ENCODE data around the gene AKR1A1. TPM values are rescaled to one million over a fixed set of nuclear protein-coding genes. Genes with fewer than 3 reads are reported as not detected.

Gene AKR1A1
- total RNA-seq, 4 donors from 2014 or later, result 161 to 305 (median 201) TPM

- Histone ChIP-seq H3K27ac (no peak overlapping the region), H3K9me3 (no peaks in the 10 kb centered on the region), H3K4me3 (no peak overlapping the region), H3K36me3 (peaks cover 0 to 17% (median 0%) of the 10 kb centered on the region in 3 donors), H3K27me3 (no peaks in the 10 kb centered on the region), H3K4me1 (no peaks in the 10 kb centered on the region)
- DNase-seq, result no peak
- no peak for TF ChIP-seq POLR2A (IDR thresholded peaks at IDR 0.05)
- no peak for TF ChIP-seq CTCF (IDR thresholded peaks at IDR 0.05)
These were observed 23.5 kb downstream of the AKR1A1 start for GRCh38 chr1:45574105-45574626.

- peak overlapping the region; percentile 88 to 93 (median 91) for H3K27ac ChIP-seq
- H3K4me3 ChIP-seq, result peak overlapping the region; percentile 78 to 88 (median 87)
- peaks cover 0 to 28% (median 7%) of the 10 kb centered on the region in 4 donors for H3K4me1 ChIP-seq
- no peaks in the 10 kb centered on the region for H3K36me3 ChIP-seq
- DNase-seq, result peak; percentile 92 to 98 (median 95)
- H3K27me3 ChIP-seq, result no peaks in the 10 kb centered on the region
- H3K9me3 ChIP-seq, result no peaks in the 10 kb centered on the region
- TF ChIP-seq POLR2A (IDR thresholded peaks at IDR 0.05) (no peak), CTCF (IDR thresholded peaks at IDR 0.05) (no peak)
These were observed 32.6 kb downstream of the AKR1A1 start for GRCh38 chr1:45583264-45583665.

GRCh38 chr1:45583666-45584350 lies 33.2 kb downstream of the AKR1A1 start, which contains the start of gene NASP:
TSS of gene NASP (plus strand) at chr1:45584041. CDS start at chr1:45584147, 106 bp downstream.
- peak; percentile 91 to 96 (median 95) for DNase-seq
- no peaks in the 10 kb centered on the region for H3K27me3 ChIP-seq
- H3K36me3 ChIP-seq, result no peaks in the 10 kb centered on the region
- TF ChIP-seq CTCF (IDR thresholded peaks at IDR 0.05) (peak in 1 of 6 experiments; percentile 3), POLR2A (IDR thresholded peaks at IDR 0.05) (peak; percentile 76 to 77)
- peak within 1 kb of the TSS; percentile 78 to 88 (median 87) for H3K4me3 ChIP-seq
- H3K27ac ChIP-seq, result peak within 1 kb of the TSS; percentile 88 to 93 (median 91)
- H3K4me1 ChIP-seq, result peaks cover 0 to 28% (median 7%) of the 10 kb centered on the region in 4 donors
- H3K9me3 ChIP-seq, result no peaks in the 10 kb centered on the region

GRCh38 chr1:45584351-45585109 lies 33.9 kb downstream of the AKR1A1 start:
- Histone ChIP-seq H3K4me1 (peaks cover 0 to 28% (median 7%) of the 10 kb centered on the region in 4 donors), H3K27ac (peak overlapping the region; percentile 88 to 93 (median 91)), H3K27me3 (no peaks in the 10 kb centered on the region), H3K9me3 (no peaks in the 10 kb centered on the region), H3K36me3 (no peaks in the 10 kb centered on the region), H3K4me3 (peak overlapping the region; percentile 78 to 88 (median 87))
- peak; percentile 88 to 96 (median 94) for DNase-seq
- TF ChIP-seq CTCF (IDR thresholded peaks at IDR 0.05), result peak in 1 of 6 experiments; percentile 2
- TF ChIP-seq POLR2A (IDR thresholded peaks at IDR 0.05), result no peak

- H3K4me3 ChIP-seq, result peak overlapping the region; percentile 78 to 88 (median 87)
- H3K9me3 ChIP-seq, result no peaks in the 10 kb centered on the region
- no peak for TF ChIP-seq POLR2A (IDR thresholded peaks at IDR 0.05)
- TF ChIP-seq CTCF (IDR thresholded peaks at IDR 0.05), result no peak
- DNase-seq, result no peak
- peak overlapping the region; percentile 88 to 93 (median 91) for H3K27ac ChIP-seq
- H3K27me3 ChIP-seq, result no peaks in the 10 kb centered on the region
- no peaks in the 10 kb centered on the region for H3K36me3 ChIP-seq
- peaks cover 0 to 28% (median 7%) of the 10 kb centered on the region in 4 donors for H3K4me1 ChIP-seq
These were observed 34.4 kb downstream of the AKR1A1 start for GRCh38 chr1:45585110-45585426.
